Choroid plexus epithelial cell (primary cell): ENCODE data around the gene HELZ.

Experiments
- DNase-seq: peaks from one replicate; pipeline ENCODE4 v3.0.0-alpha.2; 2010; ENCODE audit warnings: low read depth
- H3K4me3 ChIP-seq: 2 replicates; pipeline ENCODE4 v1.5.1; 2011; ENCODE audit warnings: low read depth, mild to moderate bottlenecking, control low read depth, low read length, moderate library complexity
- CTCF ChIP-seq: conservative IDR thresholded peaks from 2 replicates; pipeline ENCODE4 v1.5.1; 2011; ENCODE audit warnings: low read depth, mild to moderate bottlenecking, control low read depth, inconsistent platforms, low read length, moderate library complexity

HELZ gene

GRCh38 chr17:67217446-67217845 is 27.6 kb downstream of the HELZ start:
- no peak for TF ChIP-seq CTCF
- DNase-seq, result no peak

GRCh38 chr17:67216578-67217320 is 28.2 kb downstream of the HELZ start:
- no peak for TF ChIP-seq CTCF
- no peak for DNase-seq
- no peak overlapping the region for H3K4me3 ChIP-seq

More at GRCh38 chr17:67217446-67217845, 27.6 kb downstream of the HELZ start:
- no peak overlapping the region for H3K4me3 ChIP-seq

- no peak overlapping the region for H3K4me3 ChIP-seq
- DNase-seq, result no peak
- TF ChIP-seq CTCF, result no peak
Measured at GRCh38 chr17:67215991-67216421, 29.0 kb downstream of the HELZ start.

- no peak for TF ChIP-seq CTCF
- no peak overlapping the region for H3K4me3 ChIP-seq
- peak; percentile 74 for DNase-seq
Measured at GRCh38 chr17:67212714-67213417, 32.1 kb downstream of the HELZ start.

GRCh38 chr17:67212231-67212630 is 32.8 kb downstream of the HELZ start:
- no peak for DNase-seq
- H3K4me3 ChIP-seq, result no peak overlapping the region
- no peak for TF ChIP-seq CTCF

- no peak for TF ChIP-seq CTCF
- H3K4me3 ChIP-seq, result no peak overlapping the region
- DNase-seq, result peak; percentile 72
Measured at GRCh38 chr17:67211742-67212141, 33.3 kb downstream of the HELZ start.
